Esophagus muscularis mucosa (tissue), 4 donors: ENCODE measurements around the gene PRKAR1A. TPM values are rescaled to one million over a fixed set of nuclear protein-coding genes. Genes with fewer than 3 reads are reported as not detected.
"Not testable (repeated sequence)": the region's sequence is repeated elsewhere in the genome, so short reads cannot be mapped to it uniquely, and the experiment has no call there.

Experiments used
- DNase-seq: peaks from one replicate; pipeline ENCODE4 v3.0.0-alpha.2; 2017; ENCODE audit errors: extremely low spot score
- H3K27ac ChIP-seq, 4 donors: fragments of 200-600 bp; sonication (generic); replicated peaks in 1 of 4; 1 replicate in 3 of 4; 2 replicates in 1 of 4; pipeline ENCODE4 v1.5.1; 2016 to 2019; ENCODE audit warnings: mild to moderate bottlenecking in 1 of 4
- H3K27me3 ChIP-seq, 4 donors: fragments of 200-600 bp; sonication (generic); one replicate each; pipeline versions ENCODE4 v1.5.1 to v1.6.0; 2016 to 2019
- H3K36me3 ChIP-seq, 4 donors: fragments of 200-600 bp; sonication (generic); one replicate each; pipeline ENCODE4 v1.5.1; 2016 to 2019
- H3K4me1 ChIP-seq, 4 donors: fragments of 200-600 bp; sonication (generic); one replicate each; pipeline ENCODE4 v1.5.1; 2016 to 2019
- H3K4me3 ChIP-seq, 4 donors: fragments of 200-600 bp; sonication (generic); 1 replicate in 2 of 4; 2 replicates in 2 of 4; pipeline ENCODE4 v1.5.1; 2016 to 2019; ENCODE audit warnings: mild to moderate bottlenecking in 4 of 4, moderate library complexity in 1 of 4
- H3K9me3 ChIP-seq, 4 donors: fragments of 200-600 bp; sonication (generic); 1 replicate in 3 of 4; 2 replicates in 1 of 4; pipeline ENCODE4 v1.5.1; 2016 to 2019
- EP300 ChIP-seq: sonication (generic); formaldehyde crosslinking; IDR thresholded peaks from one replicate; pipeline ENCODE4 v1.6.1; 2017; ENCODE audit warnings: antibody characterized with exemption
- POLR2A ChIP-seq: fragments of 450-650 bp; IDR thresholded peaks from one replicate; pipeline ENCODE4 v1.6.1; 2017; ENCODE audit warnings: antibody characterized with exemption, moderate library complexity, mild to moderate bottlenecking, low read depth
- POLR2AphosphoS5 ChIP-seq, 2 donors: sonication (generic); formaldehyde crosslinking; IDR thresholded peaks; one replicate each; pipeline ENCODE4 v1.6.1; 2017; ENCODE audit warnings: antibody characterized with exemption in 2 of 2
- WGBS: methylation state at CpG from one replicate; pipeline ENCODE4 v1.1.5; 2018; 5-methylcytosine and 5-hydroxymethylcytosine counted together
- intact Hi-C: fragments of 100-400 bp; cut with DNase I; formaldehyde crosslinking; loops from one replicate; pipeline ENCODE4 v1.15.1; 2023
- total RNA-seq, 4 donors: library from RNA; depleted of rRNA; stranded (reverse); fragments of >200 nt; gene quantifications; one replicate each; pipeline versions ENCODE4 v1.1.0 to v1.2.1, GENCODE V29; 2016
- TF ChIP-seq, protein P1 (sequence below), 3 experiments: fragments of 200-600 bp in 2 of 3; fragments of 450-650 bp in 1 of 3; sonication (generic) in 2 of 3; IDR thresholded peaks; one replicate each; pipeline ENCODE4 v1.5.1; 2017 to 2019; ENCODE audit warnings: antibody characterized with exemption in 3 of 3, mild to moderate bottlenecking in 2 of 3, moderate library complexity in 1 of 3

PRKAR1A gene
- total RNA-seq, 4 donors from 2014 or later = 179 to 311 (median 219) TPM

DNA sequence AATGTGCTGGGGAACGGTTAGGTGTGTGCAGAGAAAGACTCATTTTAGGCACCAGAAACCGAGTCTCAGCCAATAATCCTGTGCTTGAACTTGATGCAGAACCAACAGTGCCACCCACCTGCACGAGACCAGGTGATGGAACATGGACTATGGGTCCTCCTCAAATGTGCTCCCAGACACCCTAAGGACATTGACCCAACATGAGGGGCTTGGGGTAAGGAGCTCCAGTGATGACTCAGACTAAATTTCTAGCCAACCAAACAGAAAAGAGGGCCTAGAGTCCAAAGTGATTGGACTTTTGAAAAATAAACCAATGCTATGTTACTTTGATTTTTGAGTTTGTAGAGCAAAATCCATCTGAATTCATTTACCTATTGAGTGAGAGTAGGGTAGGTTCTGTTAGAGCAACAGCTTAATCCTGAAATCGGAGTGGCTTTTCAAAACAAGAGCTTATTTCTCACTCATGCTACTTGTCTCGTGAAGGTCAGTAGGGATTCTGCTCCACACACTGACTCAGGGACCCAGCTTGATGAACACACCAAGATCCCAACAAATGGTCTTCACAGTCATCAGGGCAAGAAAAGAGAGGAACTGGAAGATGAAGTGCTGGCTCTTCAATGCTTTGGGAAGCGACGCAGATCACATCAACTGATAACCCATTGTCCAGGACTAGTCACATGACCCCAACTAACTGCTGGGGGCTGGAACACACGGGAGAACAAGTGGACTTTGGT is 67.1 kb downstream of the PRKAR1A start:
- intact Hi-C loops = no loop called here
- 80% methylated on average over 8 of the region's 8 CpGs for WGBS
- peak overlapping the region in 2 of 4 donors; percentile 39 to 40 for H3K27ac ChIP-seq

DNA sequence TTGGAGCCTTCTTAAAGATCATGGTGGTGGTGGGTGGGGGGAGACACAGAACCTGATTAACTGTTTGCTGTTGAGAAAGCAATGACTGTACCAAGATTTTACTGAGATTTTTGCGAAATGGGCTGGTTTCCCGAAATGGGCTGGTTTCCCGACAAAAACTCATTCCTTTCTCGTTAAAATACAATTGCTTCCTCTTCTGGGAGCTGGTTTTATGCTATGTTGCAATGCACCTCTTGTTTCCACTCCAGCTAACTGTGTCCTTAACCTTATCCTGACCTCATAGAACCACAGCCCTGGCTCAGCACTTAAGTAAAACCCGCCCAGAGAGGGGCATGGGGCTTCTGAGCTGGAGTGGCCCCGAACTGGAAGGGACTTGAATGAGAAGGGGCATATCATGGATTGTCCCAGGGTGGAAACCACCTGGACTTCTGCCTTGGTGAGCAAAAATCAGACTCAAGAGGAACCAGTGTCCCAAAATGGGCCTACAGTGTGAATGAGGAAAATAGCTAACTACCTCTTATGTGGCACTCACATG is 68.1 kb downstream of the PRKAR1A start:
- TF ChIP-seq, protein P1, sequence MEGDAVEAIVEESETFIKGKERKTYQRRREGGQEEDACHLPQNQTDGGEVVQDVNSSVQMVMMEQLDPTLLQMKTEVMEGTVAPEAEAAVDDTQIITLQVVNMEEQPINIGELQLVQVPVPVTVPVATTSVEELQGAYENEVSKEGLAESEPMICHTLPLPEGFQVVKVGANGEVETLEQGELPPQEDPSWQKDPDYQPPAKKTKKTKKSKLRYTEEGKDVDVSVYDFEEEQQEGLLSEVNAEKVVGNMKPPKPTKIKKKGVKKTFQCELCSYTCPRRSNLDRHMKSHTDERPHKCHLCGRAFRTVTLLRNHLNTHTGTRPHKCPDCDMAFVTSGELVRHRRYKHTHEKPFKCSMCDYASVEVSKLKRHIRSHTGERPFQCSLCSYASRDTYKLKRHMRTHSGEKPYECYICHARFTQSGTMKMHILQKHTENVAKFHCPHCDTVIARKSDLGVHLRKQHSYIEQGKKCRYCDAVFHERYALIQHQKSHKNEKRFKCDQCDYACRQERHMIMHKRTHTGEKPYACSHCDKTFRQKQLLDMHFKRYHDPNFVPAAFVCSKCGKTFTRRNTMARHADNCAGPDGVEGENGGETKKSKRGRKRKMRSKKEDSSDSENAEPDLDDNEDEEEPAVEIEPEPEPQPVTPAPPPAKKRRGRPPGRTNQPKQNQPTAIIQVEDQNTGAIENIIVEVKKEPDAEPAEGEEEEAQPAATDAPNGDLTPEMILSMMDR (IDR thresholded peaks at IDR 0.05) = no peak
- peak in 1 of 2 donors; percentile 20 for TF ChIP-seq POLR2AphosphoS5 (IDR thresholded peaks at IDR 0.05)
- no peaks in the 10 kb centered on the region for H3K9me3 ChIP-seq
- H3K4me1 ChIP-seq = peaks cover 4 to 11% (median 7%) of the 10 kb centered on the region in 4 donors
- 57% methylated on average over 6 of the region's 6 CpGs for WGBS
- peak overlapping the region in 2 of 4 donors; percentile 40 to 50 for H3K27ac ChIP-seq
- H3K36me3 ChIP-seq = no peaks in the 10 kb centered on the region
- intact Hi-C loops = no loop called here
- no peak for DNase-seq
- no peak overlapping the region for H3K4me3 ChIP-seq
- no peaks in the 10 kb centered on the region for H3K27me3 ChIP-seq

More for the DNA sequence above, 67.1 kb downstream of the PRKAR1A start:
- TF ChIP-seq EP300 (no peak), POLR2AphosphoS5 (IDR thresholded peaks at IDR 0.05) (no peak), POLR2A (no peak)
- TF ChIP-seq, protein P1 (IDR thresholded peaks at IDR 0.05) = no peak
- Histone ChIP-seq H3K9me3 (no peaks in the 10 kb centered on the region), H3K4me1 (peaks cover 4 to 11% (median 7%) of the 10 kb centered on the region in 4 donors), H3K27me3 (no peaks in the 10 kb centered on the region), H3K36me3 (no peaks in the 10 kb centered on the region), H3K4me3 (no peak overlapping the region)
- no peak for DNase-seq

DNA sequence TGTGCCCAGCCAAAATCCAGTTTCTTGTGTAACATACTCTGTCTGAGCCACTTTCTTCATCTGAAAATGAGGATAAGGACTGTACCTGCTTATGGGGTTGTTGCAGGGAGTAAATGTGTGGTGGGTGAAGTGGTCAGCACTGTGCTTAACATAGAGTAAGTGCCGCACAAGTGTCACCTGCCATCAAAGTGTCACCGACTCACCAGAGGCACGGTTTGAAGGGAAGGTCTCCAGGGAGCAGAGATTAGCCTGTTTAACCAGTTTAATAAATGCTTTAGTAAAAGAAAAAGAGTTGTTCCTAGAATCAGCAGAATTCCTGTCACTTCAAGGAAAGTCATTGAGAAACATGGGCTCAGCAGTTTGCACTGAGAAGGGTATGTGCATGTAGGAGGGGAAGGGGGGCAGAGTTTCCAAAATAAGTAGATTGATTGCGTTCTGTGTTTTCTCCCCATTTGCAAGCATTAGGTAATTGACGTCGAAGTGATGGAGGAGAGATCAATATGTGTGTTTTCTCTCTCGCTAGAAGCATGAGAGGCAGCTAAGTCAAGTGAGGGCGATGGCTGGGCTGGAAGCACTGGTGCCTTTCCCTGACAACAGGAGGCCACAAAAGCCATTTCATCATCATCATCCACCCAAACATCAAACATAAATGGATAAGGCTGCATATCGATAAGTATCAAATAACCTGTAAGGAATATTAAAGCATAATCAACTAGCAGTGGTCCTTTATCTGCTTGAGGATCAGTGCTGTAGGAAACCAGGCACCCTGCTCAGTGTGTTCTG is 69.8 kb downstream of the PRKAR1A start:
- 89% methylated on average over 9 of the region's 9 CpGs for WGBS
- Histone ChIP-seq H3K4me1 (peaks cover 0 to 11% (median 7%) of the 10 kb centered on the region in 4 donors), H3K9me3 (no peaks in the 10 kb centered on the region), H3K27me3 (no peaks in the 10 kb centered on the region), H3K4me3 (no peak overlapping the region), H3K27ac (no peak overlapping the region), H3K36me3 (no peaks in the 10 kb centered on the region)
- TF ChIP-seq, protein P1 (IDR thresholded peaks at IDR 0.05) = no peak
- TF ChIP-seq EP300 (no peak), POLR2A (no peak), POLR2AphosphoS5 (IDR thresholded peaks at IDR 0.05) (no peak)
- no peak for DNase-seq
- intact Hi-C loops = no loop called here

DNA sequence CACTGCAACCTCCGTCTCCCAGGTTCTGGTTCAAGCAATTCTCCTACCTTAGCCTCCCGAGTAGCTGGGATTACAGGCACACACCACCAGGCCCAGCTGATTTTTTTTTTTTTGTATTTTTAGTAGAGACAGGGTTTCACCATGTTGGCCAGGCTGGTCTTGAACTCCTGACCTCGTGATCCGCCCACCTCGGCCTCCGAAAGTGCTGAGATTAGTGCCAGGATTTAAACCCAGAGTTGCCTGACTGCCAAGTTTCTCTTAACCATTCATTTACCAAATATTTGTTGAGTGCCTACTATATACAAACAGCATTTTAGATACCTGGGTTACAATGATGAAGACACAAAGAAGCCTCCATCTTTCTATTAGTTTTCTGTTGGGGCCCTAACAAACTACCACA is 70.6 kb downstream of the PRKAR1A start:
- H3K27ac ChIP-seq, H3K4me3 ChIP-seq, H3K9me3 ChIP-seq, H3K4me1 ChIP-seq, H3K36me3 ChIP-seq, DNase-seq, H3K27me3 ChIP-seq, intact Hi-C loops: not testable (repeated sequence)
- WGBS = 80% methylated on average over 6 of the region's 6 CpGs

DNA sequence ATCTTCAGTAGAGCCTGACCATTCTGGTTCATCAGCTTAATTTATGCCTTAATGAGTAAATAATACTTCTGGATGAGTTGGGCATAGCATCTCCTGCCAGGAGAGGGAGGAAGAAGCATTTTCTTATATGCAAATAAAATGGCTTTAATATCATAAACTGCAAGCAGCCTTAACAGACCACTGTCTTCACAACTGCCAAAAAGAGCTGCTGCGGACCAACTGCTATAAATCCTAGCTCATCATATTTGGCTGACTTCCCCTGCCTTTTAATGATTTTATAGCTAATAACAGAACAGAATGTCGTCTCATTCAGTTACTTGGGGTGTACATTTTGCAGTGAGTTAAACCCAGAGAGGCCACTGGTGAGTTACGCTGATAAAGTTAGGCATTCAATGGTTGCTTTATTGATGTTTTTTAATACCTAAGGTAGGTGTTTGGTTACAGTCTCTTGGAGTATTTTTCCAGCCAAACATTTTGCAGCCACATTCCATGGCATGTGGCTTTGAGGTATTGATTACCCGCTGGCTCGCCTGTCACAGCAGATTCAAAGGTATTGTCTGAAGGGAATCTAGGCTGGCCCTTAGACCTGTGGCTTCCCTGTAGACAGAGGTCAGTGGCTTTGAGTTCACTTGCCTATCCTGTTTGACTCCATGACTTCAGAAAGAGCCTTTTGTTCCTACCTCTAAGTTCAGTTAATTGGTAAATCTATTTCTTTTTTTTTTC is 72.5 kb downstream of the PRKAR1A start:
- Histone ChIP-seq H3K4me3 (no peak overlapping the region), H3K36me3 (no peaks in the 10 kb centered on the region), H3K4me1 (peaks cover 0 to 8% (median 2%) of the 10 kb centered on the region in 4 donors), H3K9me3 (peaks cover 0 to 12% (median 8%) of the 10 kb centered on the region in 4 donors), H3K27me3 (no peaks in the 10 kb centered on the region), H3K27ac (no peak overlapping the region)
- TF ChIP-seq POLR2A (no peak), POLR2AphosphoS5 (IDR thresholded peaks at IDR 0.05) (no peak), EP300 (no peak)
- TF ChIP-seq, protein P1 (IDR thresholded peaks at IDR 0.05) = no peak
- 72% methylated on average over 5 of the region's 5 CpGs for WGBS
- intact Hi-C loops = no loop called here
- DNase-seq = no peak
